ENCODE results near the gene KLHL14. TPM values are rescaled to one million over a fixed set of nuclear protein-coding genes. Genes with fewer than 3 reads are reported as not detected.
"Not testable (repeated sequence)": the region's sequence is repeated elsewhere in the genome, so short reads cannot be mapped to it uniquely, and the experiment has no call there.

Gene KLHL14
- not detected for total RNA-seq

GRCh38 chr18:32772581-32773381 lies at the start of gene KLHL14:
TSS of gene KLHL14 (minus strand) at chr18:32773023. CDS start at chr18:32770591, 2,432 bp downstream.
- DNase-seq = no peak

- DNase-seq = no peak
Observed at GRCh38 chr18:32822197-32822596, 49.4 kb upstream of the KLHL14 start.

DNA sequence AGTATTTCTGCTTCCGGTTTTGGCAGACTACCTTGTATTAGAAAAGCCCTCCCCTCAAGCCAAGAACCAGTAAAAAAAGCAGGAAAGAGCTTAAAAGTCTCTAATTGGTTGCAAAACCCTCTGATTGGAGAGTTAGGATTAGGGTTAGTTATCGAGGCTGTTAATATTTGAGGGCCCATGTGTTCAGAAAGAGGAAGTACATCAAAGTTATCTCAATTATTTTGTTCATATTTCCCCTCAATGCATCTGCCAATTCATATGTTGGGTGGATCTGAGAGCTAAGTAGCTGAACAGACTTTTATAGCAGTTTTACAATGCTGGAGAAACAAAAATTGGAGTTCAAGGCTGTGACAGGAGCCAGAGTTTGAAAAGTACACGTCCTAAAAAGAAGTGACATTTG lies 43.1 kb upstream of the KLHL14 start:
- DNase-seq = no peak

- DNase-seq = no peak
Observed at GRCh38 chr18:32812342-32812741, 39.5 kb upstream of the KLHL14 start.

- DNase-seq = no peak
Observed at GRCh38 chr18:32810314-32810713, 37.5 kb upstream of the KLHL14 start.

- DNase-seq = no peak
Observed at GRCh38 chr18:32805354-32805753, 32.5 kb upstream of the KLHL14 start.

DNA sequence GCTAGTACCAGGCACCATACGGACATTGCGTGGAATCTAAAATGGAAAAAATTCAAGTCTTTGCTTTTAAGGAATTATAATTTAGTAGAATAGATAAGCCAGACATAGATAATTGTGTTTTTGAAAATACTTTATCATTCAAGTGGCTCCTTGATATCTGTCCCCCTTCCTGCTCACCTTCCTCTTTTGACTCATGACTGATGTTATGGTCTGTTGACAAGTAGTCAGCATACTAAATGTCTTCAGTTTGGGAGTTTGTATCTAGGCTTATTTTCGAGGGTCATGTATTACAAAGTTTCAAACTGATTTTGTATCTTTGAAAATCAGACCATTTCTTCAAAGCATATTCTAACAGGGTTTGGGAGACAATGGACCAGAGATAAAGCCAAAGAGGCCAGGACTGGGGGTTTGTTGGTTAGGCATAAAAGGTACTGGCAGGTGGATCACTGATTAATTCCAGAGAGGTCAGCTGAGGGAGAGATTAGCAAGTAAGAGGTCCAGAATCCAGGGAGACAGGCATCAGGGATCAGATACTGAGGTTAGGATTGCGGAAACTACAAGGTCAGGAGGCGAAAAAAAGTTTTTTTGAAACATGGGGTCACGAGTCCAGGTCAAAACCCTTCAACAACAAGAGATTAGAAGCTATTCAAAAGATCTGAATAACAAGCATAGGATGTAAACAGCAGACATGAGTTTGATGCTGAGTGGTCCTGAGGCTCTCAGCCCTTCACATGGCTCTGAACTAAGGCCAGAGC lies 31.5 kb upstream of the KLHL14 start:
- DNase-seq = no peak

DNA sequence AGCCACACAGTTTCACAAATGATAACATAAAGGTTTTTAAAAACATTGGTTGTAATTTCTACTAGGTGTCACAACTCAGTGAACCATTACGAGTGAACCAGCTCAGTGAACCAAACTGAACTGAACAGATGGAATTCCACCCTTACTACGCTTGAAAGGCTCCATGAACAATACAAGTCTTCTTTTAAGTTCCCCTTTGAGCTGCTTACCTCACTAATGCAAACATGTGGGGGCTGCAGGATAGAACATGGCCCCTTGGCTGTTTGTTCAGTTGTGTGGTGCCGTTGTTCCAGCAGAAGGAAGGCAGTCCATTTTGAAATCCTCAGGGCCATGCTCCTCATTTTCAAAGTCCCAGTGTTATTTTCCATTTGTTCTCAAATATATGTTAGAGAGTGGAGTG lies 30.7 kb upstream of the KLHL14 start:
- DNase-seq = no peak

DNA sequence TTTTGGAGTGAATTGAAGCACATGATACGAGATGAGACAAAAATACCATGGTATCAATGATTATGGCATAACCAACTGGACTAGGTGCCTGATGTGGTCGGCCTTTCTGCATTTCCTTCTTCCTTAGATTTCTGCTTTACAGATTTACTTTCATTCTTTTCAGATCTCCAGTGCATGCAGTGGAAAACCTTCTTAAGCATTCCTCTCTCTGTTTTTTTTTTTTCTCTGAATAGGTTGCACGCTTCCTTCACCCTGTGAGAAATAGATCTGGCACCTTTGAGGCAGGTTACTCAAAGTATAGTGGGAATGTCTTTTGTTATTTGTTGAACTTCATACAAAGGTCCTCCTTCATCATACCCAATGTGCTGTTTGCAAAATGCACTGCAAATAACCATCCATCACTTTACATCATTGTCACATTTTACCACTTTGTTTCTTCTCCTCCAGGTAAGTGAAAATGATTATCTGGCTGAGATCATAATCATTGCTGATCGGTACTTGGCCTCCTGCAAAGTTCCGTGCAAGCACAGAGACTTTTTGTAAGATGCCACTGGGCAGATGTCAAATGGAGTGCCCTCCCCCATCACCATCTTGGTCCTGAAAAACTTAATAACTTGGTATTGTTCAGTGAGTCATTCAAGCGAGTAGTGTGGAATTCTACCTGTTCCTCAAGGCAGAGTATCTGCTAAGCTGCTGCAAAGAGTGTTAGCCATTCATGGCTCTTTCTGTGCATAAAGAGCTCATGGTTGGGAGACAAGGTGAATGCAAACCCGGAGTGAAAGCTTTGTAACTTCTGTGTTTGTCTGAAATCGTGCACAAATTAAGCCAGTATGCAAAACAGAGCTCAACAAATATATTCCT lies 30.0 kb upstream of the KLHL14 start:
- DNase-seq = no peak

GRCh38 chr18:32801228-32801627 lies 28.4 kb upstream of the KLHL14 start:
- no peak for DNase-seq

- no peak for DNase-seq
Observed at GRCh38 chr18:32798209-32798960, 25.6 kb upstream of the KLHL14 start.

- not testable (repeated sequence) for DNase-seq
Observed at GRCh38 chr18:32794667-32795066, 21.8 kb upstream of the KLHL14 start.

DNA sequence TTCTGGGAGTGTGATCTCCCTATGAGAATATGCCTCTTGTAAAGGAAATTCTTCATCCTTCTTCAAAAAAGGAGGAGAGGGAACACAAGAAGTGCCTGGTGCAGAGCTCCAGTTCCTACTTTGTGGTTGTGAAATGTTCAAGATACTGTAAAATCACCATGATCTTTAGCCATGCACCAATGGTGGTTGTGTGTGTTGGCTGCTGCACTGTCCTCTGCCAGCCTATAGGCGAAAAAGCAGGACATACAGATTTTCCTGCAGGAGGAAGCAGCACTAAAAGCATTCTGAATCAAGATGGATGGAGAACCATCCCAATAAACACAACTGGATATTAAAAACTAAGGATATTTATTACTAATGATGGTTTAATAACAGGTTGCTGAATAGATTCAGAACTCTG lies 6.2 kb upstream of the KLHL14 start:
- DNase-seq = no peak

DNA sequence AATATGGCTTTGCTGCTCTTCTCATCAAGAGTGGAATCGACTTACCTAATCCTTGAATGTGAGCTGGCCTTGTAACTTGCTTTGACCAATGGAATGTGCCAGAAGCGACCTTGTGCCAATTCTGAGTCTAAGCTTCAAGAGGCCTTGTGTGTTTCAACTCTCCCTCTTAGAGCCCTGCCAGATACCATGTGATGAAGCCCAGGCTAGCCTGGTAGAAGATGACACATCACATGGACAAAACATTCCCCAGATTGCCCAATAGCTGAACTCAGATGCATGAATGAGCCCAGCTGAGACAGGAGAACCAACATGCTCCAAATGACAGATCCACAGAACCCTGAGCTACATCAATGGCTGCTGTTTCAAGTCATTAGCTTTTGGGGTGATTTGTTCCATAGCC lies 4.2 kb upstream of the KLHL14 start:
- DNase-seq = no peak

DNA sequence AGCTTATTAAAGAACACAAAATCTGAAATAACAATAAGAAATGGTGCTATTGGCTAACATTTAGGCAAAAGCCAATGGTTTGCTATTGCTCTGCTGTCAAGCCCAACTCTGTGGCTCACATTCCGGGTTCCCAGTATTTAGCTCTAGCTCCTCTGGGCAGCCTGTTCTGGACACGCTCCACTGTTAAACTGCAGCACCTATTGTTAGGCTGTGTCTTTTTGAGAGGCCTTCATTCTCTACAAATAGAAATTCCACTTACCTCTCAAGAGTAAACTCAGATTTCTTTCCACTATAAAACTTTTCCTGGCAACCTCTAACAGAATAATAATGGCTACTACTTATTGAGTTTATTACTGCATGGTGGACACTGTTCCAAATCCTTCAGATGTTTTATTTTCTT lies 3.7 kb upstream of the KLHL14 start:
- DNase-seq = no peak

DNA sequence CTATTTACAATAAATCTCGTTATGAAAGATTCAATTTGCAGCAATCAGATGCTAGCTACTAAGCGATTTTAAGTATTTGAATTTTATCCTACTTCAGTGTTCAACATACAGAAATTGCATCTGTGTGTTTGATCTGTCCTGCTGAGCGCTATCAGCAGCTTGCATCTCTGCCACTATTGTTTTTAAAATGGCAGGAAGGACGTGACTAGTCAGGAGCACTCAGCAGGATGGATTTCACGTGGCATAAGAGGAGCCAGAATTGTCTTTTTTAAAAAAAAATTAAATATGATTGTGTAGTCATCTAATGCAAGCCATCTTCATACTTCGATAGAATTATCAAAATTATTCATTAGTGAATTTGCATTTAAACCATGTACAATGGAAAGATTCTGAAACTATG lies 2.8 kb upstream of the KLHL14 start:
- DNase-seq = no peak

DNA sequence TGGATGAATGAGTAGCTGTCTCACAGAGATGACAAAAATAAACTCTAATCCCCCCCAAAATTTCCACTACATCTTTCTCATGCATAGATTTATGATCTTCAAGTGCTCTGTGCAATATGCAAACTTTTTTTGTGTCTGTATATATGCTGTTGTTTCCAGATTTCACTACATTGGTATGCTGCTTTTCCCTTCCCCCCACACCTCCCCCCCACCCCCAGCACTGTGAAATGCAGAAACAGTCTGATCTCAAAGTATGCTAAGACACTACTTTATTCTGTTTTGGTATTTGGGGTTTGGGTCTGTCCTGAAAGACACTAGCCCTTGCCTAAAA lies 524 bp upstream of the KLHL14 start:
- DNase-seq = no peak

DNA sequence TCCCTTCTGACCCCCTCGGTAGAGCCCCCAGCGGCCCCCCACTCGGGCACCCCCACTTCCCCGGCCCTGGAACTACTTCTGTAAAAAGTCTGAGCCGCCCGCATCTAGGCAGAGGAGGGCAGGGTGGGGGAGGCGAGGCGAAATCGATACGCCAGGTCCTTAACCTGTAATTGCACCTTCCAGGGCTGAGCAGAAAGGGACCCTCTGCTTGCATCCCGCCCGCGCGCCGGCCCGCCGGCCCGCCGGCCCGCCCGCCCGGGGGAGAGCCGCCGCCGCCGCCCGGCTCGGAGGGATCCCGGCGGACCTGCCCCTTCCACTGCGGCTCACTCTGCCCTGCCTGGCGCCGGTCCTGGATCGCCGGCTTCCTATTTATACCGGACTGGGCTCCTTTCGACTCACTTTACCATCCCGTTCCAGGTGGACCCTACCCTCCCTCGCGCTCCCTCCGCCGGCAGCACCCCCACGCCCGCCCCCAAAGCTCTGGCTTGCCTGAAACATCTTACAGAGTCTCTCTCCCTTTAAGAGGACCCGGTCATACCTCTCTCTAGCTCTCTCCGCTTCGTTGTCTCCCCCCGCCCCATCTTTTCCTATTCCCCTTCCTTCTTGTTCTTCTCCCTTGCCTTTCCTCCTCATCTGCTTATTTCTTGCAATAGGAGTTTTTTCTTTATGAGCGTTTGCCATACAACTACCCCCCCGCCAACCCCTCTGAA lies 797 bp downstream of the KLHL14 start:
- no peak for DNase-seq

- DNase-seq = no peak
Observed at GRCh38 chr18:32771169-32771751, 1.6 kb downstream of the KLHL14 start.

DNA sequence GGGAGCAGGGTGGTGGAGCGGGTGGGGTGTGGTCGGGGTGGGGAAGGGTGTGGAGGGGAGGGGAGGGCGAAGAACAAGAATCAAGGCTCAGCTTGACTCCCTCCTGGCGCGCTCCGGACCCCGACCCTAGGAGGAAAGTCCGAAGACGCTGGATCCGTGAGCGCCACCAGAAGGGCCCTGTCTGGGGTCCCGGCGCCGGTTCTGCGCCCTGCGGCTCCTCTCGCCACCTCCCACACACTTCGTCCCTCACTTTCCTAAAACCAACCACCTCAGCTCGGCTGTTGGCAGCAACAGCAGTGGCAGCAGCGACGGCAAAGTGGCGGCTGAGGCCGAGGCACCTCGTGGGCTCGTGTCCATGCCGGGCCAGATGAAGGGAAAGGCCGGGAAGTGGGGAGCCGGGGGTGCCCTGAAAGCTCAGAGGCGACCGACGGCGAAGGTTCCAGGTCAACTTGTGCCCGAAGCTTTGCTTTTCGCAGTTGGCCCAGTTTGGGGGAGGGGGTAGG lies 2.1 kb downstream of the KLHL14 start:
- DNase-seq = no peak

- no peak for DNase-seq
Observed at GRCh38 chr18:32770054-32770665, 2.7 kb downstream of the KLHL14 start.
